SU-DHL-6 (cell line): ENCODE results near the gene PRM1.

Experiments
- EZH2phosphoT487 ChIP-seq: fragments of 200-600 bp; sonication (generic), shearing (Covaris generic); conservative IDR thresholded peaks from 2 replicates; pipeline ENCODE4 v1.6.1; 2018; ENCODE audit warnings: mild to moderate bottlenecking, antibody characterized with exemption, low read length, moderate library complexity, mixed read lengths
- TF ChIP-seq, protein P1 (sequence below): fragments of 200-600 bp; sonication (generic); IDR thresholded peaks from one replicate; pipeline ENCODE4 v1.5.1; 2017; ENCODE audit warnings: antibody characterized with exemption, mild to moderate bottlenecking, low read length, moderate library complexity; ENCODE audit not compliant: insufficient read depth, poor library complexity, severe bottlenecking

GRCh38 chr16:11313493-11314308 is 32.6 kb upstream of the PRM1 start:
- TF ChIP-seq, protein P1, sequence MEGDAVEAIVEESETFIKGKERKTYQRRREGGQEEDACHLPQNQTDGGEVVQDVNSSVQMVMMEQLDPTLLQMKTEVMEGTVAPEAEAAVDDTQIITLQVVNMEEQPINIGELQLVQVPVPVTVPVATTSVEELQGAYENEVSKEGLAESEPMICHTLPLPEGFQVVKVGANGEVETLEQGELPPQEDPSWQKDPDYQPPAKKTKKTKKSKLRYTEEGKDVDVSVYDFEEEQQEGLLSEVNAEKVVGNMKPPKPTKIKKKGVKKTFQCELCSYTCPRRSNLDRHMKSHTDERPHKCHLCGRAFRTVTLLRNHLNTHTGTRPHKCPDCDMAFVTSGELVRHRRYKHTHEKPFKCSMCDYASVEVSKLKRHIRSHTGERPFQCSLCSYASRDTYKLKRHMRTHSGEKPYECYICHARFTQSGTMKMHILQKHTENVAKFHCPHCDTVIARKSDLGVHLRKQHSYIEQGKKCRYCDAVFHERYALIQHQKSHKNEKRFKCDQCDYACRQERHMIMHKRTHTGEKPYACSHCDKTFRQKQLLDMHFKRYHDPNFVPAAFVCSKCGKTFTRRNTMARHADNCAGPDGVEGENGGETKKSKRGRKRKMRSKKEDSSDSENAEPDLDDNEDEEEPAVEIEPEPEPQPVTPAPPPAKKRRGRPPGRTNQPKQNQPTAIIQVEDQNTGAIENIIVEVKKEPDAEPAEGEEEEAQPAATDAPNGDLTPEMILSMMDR, result no peak
- no peak for TF ChIP-seq EZH2phosphoT487
